ENCODE measurements around the gene COX5B. TPM values are rescaled to one million over a fixed set of nuclear protein-coding genes. Genes with fewer than 3 reads are reported as not detected.

Gene COX5B
- total and polyA plus RNA-seq, 10 of the 15 experiments (the other 5 are each of a cell fraction or from before 2014, with no cell fraction given) = 69.5 to 518 (median 363) TPM

- no peak for TF ChIP-seq ZBTB40 (IDR thresholded peaks at IDR 0.05; ENCODE audit: borderline replicate concordance)
- TF ChIP-seq JUNB (IDR thresholded peaks at IDR 0.05) = peak; percentile 89
- no peak for TF ChIP-seq LARP7 (IDR thresholded peaks at IDR 0.05)
- TF ChIP-seq ATF2 (IDR thresholded peaks at IDR 0.05; ENCODE audit: low read length) = 0 out of 2 replicates have a peak, but pooled peaks have one; percentile 31
- no peak for TF ChIP-seq SKIL (IDR thresholded peaks at IDR 0.05; ENCODE audit: low read depth, poor library complexity, severe bottlenecking)
- TF ChIP-seq NR2F1 (conservative IDR thresholded peaks at IDR 0.05) = no peak
- no peak for TF ChIP-seq ASH2L (IDR thresholded peaks at IDR 0.05; ENCODE audit: borderline replicate concordance, low read depth)
- no peak for TF ChIP-seq SPI1 (IDR thresholded peaks at IDR 0.05; ENCODE audit: borderline replicate concordance, insufficient read depth, low read depth, low read length)
- TF ChIP-seq CUX1 (IDR thresholded peaks at IDR 0.05; ENCODE audit: insufficient replicate concordance, low read depth, low read length) = no peak
- no peak for TF ChIP-seq BCL11A (IDR thresholded peaks at IDR 0.05; ENCODE audit: low read depth, low read length)
- TF ChIP-seq IRF4 (IDR thresholded peaks at IDR 0.05; ENCODE audit: low read depth, low read length) = peak; percentile 27; the same call in 1 of the 2 replicates
- peak; percentile 33; the same call in 1 of the 2 replicates for TF ChIP-seq CREB1 (IDR thresholded peaks at IDR 0.05; ENCODE audit: low read depth)
- TF ChIP-seq MTA3 (IDR thresholded peaks at IDR 0.05; ENCODE audit: borderline replicate concordance, low read length) = no peak
- TF ChIP-seq NFIC (IDR thresholded peaks at IDR 0.05; ENCODE audit: low read depth, low read length) = peak; percentile 73
These were observed 42.4 kb downstream of the COX5B start (continued) for GRCh38 chr2:97688062-97688827.
